ENCODE measurements around the gene ELOVL4. TPM values are rescaled to one million over a fixed set of nuclear protein-coding genes. Genes with fewer than 3 reads are reported as not detected.
A peak's percentile ranks its signal among the peaks of the same experiment; 100 is the strongest.

The ELOVL4 gene
- total RNA-seq, 1 experiment from 2014 or later = 0.68 TPM

GRCh38 chr6:79989641-79990040 lies 42.3 kb upstream of the ELOVL4 start:
- TF ChIP-seq, protein P1, sequence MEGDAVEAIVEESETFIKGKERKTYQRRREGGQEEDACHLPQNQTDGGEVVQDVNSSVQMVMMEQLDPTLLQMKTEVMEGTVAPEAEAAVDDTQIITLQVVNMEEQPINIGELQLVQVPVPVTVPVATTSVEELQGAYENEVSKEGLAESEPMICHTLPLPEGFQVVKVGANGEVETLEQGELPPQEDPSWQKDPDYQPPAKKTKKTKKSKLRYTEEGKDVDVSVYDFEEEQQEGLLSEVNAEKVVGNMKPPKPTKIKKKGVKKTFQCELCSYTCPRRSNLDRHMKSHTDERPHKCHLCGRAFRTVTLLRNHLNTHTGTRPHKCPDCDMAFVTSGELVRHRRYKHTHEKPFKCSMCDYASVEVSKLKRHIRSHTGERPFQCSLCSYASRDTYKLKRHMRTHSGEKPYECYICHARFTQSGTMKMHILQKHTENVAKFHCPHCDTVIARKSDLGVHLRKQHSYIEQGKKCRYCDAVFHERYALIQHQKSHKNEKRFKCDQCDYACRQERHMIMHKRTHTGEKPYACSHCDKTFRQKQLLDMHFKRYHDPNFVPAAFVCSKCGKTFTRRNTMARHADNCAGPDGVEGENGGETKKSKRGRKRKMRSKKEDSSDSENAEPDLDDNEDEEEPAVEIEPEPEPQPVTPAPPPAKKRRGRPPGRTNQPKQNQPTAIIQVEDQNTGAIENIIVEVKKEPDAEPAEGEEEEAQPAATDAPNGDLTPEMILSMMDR (IDR thresholded peaks at IDR 0.05; ENCODE audit: insufficient read depth in 1 of 2, low read depth in 1 of 2, low read length in 1 of 2, severe bottlenecking in 1 of 2, unreplicated experiment in 1 of 2) = no peak
- BruUV-seq (replicated peaks) = no TSS peak
- H3K27me3 ChIP-seq (replicated peaks; ENCODE audit: control insufficient read depth, insufficient read depth, low read length) = no peaks in the 10 kb centered on the region
- H3K4me3 ChIP-seq (ENCODE audit: low read depth, low read length) = no peak overlapping the region
- POLR2A ChIA-PET = no interaction called here
- H3K27ac Mint-ChIP-seq (ENCODE audit: unreplicated experiment) = no peak overlapping the region
- intact Hi-C loops (cut with micrococcal nuclease; ENCODE audit: unreplicated experiment) = no loop called here
- H3K9me3 ChIP-seq = no peaks in the 10 kb centered on the region
- no peaks in the 10 kb centered on the region for H3K9me3 Mint-ChIP-seq (ENCODE audit: unreplicated experiment)
- peaks cover 5% of the 10 kb centered on the region for H3K27me3 Mint-ChIP-seq (ENCODE audit: insufficient read depth, unreplicated experiment)
- CTCF ChIA-PET = no interaction called here
- H3K4me1 ChIP-seq = no peaks in the 10 kb centered on the region
- no peaks in the 10 kb centered on the region for H3K36me3 Mint-ChIP-seq (ENCODE audit: insufficient read depth, unreplicated experiment)
- no peak overlapping the region for H3K4me3 Mint-ChIP-seq (ENCODE audit: unreplicated experiment)
- peaks cover 4% of the 10 kb centered on the region for H3K4me1 Mint-ChIP-seq (ENCODE audit: low read depth, unreplicated experiment)
- no peak for DNase-seq
- no peaks in the 10 kb centered on the region for H3K36me3 ChIP-seq (ENCODE audit: control insufficient read depth, insufficient read depth, low read length)

GRCh38 chr6:79985128-79985527 lies 37.8 kb upstream of the ELOVL4 start:
- Histone ChIP-seq H3K36me3 (ENCODE audit: control insufficient read depth, insufficient read depth, low read length) (no peaks in the 10 kb centered on the region), H3K27me3 (replicated peaks; ENCODE audit: control insufficient read depth, insufficient read depth, low read length) (no peaks in the 10 kb centered on the region), H3K4me1 (peaks cover 6% of the 10 kb centered on the region; the same call in 1 of the 2 replicates), H3K4me3 (ENCODE audit: low read depth, low read length) (no peak overlapping the region), H3K9me3 (no peaks in the 10 kb centered on the region)
- no peak for DNase-seq
- no peak overlapping the region for H3K4me3 Mint-ChIP-seq (ENCODE audit: unreplicated experiment)
- POLR2A ChIA-PET = no interaction called here
- CTCF ChIA-PET = interaction anchor here (1.2 kb wide), 1 partner anchor 36 kb away, joined by 5 read pairs; no protein-coding TSS in a partner anchor
- peaks cover 5% of the 10 kb centered on the region for H3K4me1 Mint-ChIP-seq (ENCODE audit: low read depth, unreplicated experiment)
- no peak overlapping the region for H3K27ac Mint-ChIP-seq (ENCODE audit: unreplicated experiment)
- H3K27me3 Mint-ChIP-seq (ENCODE audit: insufficient read depth, unreplicated experiment) = no peaks in the 10 kb centered on the region
- H3K36me3 Mint-ChIP-seq (ENCODE audit: insufficient read depth, unreplicated experiment) = no peaks in the 10 kb centered on the region
- BruUV-seq (replicated peaks) = no TSS peak
- no peaks in the 10 kb centered on the region for H3K9me3 Mint-ChIP-seq (ENCODE audit: unreplicated experiment)
- TF ChIP-seq, protein P1 (IDR thresholded peaks at IDR 0.05; ENCODE audit: insufficient read depth in 1 of 2, low read depth in 1 of 2, low read length in 1 of 2, severe bottlenecking in 1 of 2, unreplicated experiment in 1 of 2) = no peak
- intact Hi-C loops (cut with micrococcal nuclease; ENCODE audit: unreplicated experiment) = no loop called here

- ChIA-PET POLR2A (no interaction called here), CTCF (interaction anchor here (1.2 kb wide), 1 partner anchor 35 kb away, joined by 5 read pairs; no protein-coding TSS in a partner anchor)
- H3K27ac Mint-ChIP-seq (ENCODE audit: unreplicated experiment) = no peak overlapping the region
- no peaks in the 10 kb centered on the region for H3K27me3 ChIP-seq (replicated peaks; ENCODE audit: control insufficient read depth, insufficient read depth, low read length)
- no peaks in the 10 kb centered on the region for H3K36me3 Mint-ChIP-seq (ENCODE audit: insufficient read depth, unreplicated experiment)
- TF ChIP-seq, protein P1 (IDR thresholded peaks at IDR 0.05; ENCODE audit: insufficient read depth in 1 of 2, low read depth in 1 of 2, low read length in 1 of 2, severe bottlenecking in 1 of 2, unreplicated experiment in 1 of 2) = peak in 1 of 2 experiments; percentile 14
- H3K4me1 Mint-ChIP-seq (ENCODE audit: low read depth, unreplicated experiment) = peaks cover 5% of the 10 kb centered on the region
- no peak overlapping the region for H3K4me3 Mint-ChIP-seq (ENCODE audit: unreplicated experiment)
- intact Hi-C loops (cut with micrococcal nuclease; ENCODE audit: unreplicated experiment) = no loop called here
- BruUV-seq (replicated peaks) = no TSS peak
- peak in 1 of 2 experiments; percentile 16 for DNase-seq
- H3K9me3 ChIP-seq = no peaks in the 10 kb centered on the region
- H3K27me3 Mint-ChIP-seq (ENCODE audit: insufficient read depth, unreplicated experiment) = no peaks in the 10 kb centered on the region
- H3K36me3 ChIP-seq (ENCODE audit: control insufficient read depth, insufficient read depth, low read length) = no peaks in the 10 kb centered on the region
- H3K4me1 ChIP-seq = peaks cover 6% of the 10 kb centered on the region; the same call in 1 of the 2 replicates
- H3K4me3 ChIP-seq (ENCODE audit: low read depth, low read length) = no peak overlapping the region
- no peaks in the 10 kb centered on the region for H3K9me3 Mint-ChIP-seq (ENCODE audit: unreplicated experiment)
Observed at GRCh38 chr6:79984261-79984660, 36.9 kb upstream of the ELOVL4 start.
